Stimulated activated CD8-positive, alpha-beta memory T cell treated with anti-CD3 and anti-CD28 coated beads, Interleukin-12 subunit alpha, Interleukin-12 subunit beta, amount 100 ng/mL, for 24 hours (primary cell): Measurements from ENCODE around the gene PRIMA1.

ENCODE experiments used
- DNase-seq: peaks from one replicate; pipeline ENCODE4 v3.0.0-alpha.2; 2020; ENCODE audit errors: extremely low read depth

Gene PRIMA1

DNA sequence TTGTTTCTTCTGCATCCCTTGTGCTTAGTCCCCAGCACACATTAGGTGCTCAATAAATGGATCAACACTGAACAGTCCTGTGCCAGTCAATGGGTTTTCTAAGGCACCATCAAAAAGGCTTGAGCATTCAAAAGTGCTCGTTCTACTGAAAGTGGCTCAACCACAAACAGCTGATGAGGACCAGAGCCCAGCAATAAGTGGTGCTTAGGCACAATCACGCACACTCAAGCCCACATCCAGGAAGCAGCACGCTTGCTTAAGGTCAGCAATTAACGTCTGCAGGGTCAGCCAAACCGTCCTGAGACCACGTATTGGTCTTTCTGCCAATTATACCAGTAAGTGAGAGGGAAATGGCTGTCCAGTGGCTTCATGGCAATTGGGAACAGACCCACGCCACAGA lies 56.5 kb downstream of the PRIMA1 start:
- DNase-seq = no peak

DNA sequence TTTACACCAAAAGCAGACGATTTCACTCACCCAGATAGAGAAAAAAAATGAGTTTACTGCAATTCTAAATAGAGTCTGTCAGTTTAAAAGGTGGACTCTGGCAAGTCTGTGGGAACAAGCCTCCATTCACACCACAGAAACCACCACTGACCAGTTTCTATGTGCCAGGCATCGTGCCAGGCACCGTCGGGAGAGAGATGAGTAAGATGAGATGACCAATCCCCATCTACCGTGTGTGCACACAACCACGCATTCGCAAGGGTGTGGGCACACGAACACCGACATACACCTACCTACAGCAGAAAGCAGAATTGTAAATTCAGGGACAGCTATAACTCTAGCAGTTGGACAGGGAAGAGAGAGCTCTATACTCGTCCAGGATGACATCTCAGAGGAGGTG lies 58.3 kb downstream of the PRIMA1 start:
- no peak for DNase-seq

DNA sequence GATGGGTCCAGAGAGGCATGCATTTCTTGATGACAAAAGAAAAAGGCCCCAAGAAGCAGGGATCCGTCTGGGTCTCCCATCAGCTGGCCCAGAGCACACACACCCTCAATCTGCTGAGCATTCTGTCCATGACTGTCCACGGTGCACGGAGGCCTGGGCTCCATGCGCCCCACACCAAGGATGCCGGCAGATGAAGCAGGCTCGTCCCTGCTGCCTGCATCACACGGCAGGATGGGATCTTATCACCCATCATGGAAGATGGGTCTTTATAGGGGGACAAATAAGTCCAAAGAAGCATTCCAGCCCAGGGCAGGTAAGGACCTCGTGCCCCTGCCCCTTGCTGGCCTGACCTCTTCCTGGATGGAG lies 59.7 kb downstream of the PRIMA1 start:
- DNase-seq = no peak

DNA sequence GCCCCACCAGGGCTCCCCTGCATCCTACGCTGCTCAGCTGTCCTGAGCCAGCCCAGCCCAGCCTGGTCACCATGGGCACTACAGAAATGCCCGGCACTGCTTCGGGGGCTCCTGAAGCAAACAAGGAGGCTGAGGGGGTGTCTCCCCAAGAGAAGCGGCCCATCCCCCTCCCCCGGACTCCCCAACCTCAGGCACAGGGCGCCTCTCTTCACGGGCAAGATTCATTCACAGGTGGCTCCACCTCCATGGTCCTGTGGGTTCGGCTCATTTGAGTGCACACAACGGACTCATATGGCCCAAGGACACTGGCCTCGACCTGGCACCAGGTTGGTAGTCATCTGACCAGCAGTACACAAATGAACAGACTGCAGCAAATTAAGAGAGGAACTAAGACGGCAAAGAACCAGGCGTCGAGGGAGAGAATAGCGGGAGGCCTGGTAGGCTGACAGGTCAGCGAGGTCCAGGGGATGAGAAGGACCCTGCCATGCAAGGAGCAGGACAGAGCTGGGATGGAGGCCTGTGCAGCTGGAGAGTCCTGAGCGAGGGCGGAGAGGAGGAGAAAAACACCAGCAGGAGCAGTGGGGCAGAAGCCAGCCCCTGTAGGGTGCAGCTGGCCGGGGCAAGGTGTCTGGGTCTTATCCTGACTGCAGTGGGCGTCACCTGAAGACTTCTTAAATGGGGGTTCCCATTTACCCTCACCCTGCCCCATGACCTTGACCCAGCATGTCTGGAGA lies 60.2 kb downstream of the PRIMA1 start:
- DNase-seq = no peak

DNA sequence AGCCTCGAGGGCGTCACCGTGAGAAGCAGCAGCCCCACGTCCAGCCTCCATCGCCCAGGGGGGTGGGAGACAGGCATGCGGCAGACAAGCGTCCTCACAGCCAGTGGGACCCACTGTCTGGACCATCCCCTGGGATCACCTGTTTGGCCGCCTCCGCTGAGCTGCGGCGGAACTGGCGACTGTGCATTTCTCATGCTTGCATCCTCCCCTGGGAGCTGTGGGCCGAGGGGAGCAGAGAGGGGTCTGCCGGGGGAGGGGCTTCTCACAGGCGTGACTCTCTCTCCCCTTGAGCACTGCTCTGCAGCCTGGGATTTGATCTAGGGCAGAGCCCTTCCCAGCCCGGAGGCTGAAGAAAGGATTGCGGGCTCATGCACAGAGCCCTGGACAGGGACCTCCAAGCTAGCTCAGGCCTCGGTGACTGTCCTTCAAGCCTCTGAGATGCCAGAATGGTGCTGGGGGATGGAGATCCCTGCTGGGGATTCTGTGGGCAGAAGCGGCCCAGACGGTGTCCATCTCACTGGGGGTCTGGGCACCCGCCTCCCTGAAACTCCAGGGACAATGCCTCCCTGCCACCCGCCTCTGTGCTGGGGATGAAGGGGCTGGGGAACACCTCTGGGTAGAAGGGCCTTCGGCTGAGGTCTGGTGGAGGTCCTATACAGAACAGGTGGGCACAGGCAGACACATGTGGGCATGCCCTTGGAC lies 61.1 kb downstream of the PRIMA1 start:
- DNase-seq = no peak

DNA sequence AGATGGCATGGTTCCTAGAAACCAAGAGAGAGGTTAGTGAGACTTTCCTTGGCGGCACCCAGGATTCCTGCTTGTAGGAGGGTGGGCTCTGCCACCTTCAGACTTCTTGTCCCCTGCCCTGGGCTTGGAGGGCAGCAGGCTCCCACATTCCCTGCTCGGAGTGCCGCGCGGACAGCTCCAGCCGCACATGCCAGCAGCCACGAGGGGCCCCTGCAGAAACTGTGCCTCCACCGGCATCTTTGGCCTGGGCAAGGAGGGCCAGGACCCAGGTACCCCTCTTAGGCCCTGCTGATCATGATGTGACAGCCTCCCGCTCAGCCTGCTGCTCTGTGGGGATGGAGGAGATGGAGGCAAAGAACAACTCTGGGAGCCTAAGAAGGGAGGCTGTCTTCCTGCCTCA lies 62.3 kb downstream of the PRIMA1 start:
- DNase-seq = no peak

DNA sequence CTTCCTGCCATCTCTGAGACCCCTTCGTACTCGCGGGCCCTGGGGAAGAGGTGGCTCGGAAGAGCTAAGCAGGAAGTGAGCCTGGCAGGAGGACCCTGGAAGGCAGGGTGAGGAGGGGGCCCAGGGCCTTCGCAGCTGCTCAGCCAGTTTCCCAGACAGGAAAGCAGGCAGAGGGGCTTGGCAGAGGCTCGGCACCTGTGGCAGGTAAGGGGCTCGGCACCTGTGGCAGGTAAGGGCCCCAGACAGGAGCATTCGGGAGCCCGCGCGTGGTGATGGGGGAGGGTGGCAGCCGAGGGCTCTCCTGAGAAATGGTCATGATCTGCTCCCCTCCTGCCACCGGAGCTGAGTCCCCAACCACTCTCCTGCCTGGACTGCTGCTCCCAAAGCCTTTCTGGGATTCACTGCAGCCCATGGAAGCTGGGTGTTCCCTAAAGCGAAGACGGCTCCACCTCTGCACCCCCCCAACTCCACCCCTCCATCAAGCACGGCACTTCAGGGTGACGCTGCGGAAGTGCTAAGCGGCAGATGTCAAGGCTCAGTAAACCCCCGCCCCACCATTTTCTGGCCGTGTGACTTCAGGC lies 63.2 kb downstream of the PRIMA1 start:
- DNase-seq = no peak

DNA sequence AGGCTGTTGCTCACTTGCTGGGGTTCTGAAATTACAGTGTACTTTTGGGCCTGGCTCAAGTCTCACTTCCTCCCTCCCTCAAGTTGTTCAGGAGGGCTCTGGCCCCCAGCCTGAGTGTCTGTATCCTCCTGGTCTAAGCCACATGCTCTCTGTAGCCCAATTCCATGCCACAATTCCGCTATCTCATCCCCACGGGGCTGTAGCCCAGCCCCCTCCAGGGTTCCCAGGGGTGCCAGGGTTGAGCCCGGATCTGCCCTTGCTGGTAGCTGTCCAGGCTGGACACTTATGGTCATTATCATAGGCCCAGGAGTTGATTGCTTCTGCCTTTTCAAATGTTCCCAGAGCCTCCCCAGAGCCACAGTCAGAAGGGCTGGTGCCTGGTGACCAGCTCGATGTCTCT lies 65.3 kb downstream of the PRIMA1 start:
- DNase-seq = no peak

DNA sequence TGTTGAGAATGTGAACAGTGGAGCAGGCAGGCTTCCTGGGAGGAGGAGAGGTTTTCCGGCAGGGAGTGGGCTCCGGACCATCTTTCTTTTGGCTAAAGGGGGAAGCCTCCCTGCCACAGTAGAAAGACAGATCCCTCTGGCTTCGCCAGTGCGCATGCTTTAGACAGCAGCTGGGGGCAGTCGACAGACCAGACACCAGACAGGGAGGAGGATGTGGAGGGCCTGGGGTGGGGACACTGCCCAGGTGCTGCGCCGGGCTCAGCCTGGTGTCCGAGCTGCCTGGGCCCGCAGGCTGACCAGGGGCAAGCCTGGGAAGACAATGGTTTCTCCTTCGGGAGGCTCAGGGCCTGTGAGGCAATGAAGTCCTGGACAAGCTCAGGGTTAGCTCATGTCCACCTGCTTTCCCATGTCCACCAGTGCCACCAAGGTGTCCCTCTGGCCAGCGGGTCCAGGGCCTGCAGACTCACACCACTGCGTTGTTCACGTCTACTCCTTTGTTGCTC lies 67.3 kb downstream of the PRIMA1 start:
- DNase-seq = no peak

DNA sequence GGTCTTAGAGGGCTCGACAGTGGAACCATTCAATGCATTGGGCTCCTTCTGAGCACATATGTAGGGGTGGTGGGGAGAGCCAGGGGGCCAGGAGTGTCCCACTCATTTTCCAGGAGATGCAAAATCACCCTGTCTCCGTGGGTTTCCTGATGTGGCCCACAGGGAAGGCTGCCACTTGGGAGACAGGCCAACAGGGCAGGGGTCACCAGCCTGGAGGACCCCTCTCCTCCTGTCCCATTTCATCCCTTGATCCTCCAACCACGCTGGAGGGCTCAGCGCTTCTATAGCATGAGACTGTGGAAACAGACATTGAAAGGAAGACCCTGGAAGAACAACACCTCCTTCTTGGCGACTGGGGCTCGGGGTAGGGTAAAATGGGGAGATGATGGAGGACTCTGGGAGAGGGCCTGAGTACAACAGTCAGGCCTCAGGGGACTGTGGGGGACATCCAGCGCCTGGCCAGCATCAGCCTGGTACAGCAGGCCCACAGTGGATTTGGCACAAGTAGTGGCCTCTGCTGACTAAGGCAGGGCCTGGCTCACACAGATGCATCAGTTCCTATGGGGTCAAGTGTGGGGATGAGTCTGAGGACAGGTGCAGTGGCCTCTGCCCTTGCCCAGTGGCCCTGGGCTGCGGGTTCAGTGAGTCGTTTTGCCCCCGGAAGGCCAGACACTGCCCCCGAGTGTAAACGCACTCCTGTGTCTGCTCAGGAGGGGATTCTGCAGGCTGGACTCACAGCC lies 68.0 kb downstream of the PRIMA1 start:
- DNase-seq = no peak

DNA sequence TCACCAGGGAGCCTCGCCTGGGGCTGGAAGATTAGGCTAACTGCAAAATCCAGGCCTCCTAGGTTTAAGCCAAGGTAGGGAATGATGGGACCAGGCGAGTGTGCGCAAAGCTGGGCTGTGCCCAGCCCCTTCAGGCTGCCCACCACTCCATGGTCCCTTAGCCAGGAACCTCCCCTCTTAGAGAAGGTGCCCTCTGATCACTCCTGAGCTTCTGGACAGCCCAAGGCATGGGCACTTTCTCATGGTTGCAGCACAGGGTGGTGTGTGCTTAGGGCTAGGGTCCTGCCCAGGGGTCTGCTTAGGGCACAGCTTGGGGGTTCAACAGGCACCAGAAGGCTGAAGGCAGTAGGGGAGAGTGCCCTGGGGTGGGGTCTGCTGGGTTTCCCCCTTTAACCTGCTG lies 69.0 kb downstream of the PRIMA1 start:
- DNase-seq = no peak

DNA sequence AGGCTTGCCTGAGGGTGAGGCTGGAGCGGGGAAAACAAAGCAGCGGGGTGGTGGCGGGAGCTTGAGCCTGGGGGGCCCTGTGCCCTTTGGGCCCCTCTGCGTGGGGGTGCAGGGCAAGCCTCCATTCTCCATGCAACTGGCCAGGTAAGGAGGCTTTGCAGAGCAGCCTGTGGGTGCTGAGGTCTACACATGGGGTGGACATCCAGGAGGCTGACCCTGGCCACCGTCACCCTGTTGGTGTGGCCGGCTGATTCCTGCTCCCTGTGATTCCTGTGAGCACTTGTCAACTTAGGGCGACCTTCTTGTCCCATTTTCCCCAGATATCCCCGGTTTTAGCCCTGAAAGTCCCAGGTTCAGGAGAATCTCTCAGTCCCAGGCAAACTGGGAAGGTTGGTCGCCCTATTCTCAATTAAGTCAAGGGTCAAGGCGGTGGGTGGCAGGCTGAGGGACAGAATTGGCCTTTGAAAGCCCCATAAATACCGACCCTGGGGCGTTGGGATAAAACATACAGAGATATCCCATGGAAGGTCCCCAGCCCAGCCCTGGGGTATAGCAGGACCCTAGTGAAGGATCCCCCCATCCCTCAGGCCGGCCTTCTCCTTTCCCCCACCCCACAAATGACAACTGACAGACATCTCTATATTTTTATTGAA lies 70.5 kb downstream of the PRIMA1 start:
- no peak for DNase-seq

DNA sequence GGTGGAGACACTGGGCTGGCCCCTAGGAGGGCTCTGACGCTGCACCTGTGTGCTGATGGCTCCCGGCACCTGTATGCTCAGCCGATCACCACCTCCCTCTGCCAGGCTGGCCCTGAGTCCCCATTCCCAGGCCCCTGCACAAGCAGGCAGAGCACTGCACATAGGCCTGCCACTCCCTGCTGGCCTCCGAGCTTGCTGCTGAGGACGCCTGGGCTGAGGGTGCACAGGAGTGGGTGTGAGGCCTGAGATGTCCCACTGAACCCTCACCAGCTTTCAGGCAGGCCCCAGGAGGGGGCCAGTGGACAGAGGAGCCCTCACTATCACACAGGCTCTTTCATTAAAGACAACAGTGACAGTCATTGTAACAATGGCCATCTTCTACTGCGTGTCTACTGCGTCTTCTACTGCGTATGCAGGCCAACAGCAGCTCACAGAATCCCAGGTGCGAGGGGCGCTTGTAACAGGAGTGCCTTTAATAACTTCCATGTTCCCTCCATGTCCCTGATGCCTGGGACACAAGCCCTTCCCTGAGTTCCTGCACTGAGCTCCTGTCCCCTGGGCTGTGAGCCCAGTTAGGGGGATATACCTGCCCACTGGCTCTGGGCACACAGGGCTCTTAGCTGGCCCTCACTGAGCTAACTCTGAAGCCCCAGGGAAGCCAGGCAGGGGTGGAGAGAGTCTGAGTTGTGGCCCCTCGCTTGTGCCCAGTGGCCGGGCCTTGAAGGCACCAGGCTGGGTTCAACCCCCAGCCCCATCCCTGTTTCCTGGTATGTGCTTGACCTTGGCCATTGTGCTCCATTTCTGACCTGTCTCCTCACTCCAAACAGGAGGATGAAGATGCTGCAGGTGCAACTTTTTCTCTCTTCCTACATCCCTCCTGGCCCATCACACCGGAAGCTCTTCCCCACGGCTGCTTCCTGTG lies 71.3 kb downstream of the PRIMA1 start:
- DNase-seq = no peak

DNA sequence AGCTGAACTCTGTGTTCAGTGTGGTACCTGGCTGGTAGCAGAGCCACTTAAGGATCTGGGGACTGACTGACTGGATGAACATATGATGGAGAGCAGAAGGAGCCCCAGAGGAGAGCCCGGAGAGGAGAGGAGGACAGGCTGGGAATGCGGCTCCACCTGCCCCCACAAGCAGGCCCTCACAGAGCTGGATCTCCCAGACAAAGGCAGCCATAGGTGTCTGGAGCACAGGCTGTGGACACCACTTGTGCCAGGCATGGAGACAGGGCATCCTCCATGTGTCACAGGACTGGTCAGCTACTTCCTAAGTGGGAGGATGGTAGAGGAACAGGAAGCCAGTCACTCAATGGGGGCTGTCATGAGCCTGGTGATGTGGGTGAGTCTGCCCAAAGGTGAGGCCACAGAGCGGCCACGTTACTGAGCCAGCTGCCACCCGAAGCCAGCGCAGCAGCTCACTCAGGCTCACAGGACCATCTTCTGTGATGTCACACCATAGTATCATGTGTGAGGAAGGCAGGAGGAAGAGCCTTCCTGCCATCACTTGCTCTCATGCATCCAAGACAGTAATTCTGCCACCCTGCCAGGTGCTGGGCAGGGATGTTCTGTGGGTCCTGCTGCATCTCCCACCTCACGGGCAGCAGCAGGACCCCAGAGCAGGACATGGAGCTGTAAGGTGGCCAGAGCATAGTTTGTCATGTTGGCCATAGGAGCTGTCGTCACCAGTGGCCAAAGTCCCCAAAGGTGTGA lies 72.1 kb downstream of the PRIMA1 start:
- DNase-seq = no peak

DNA sequence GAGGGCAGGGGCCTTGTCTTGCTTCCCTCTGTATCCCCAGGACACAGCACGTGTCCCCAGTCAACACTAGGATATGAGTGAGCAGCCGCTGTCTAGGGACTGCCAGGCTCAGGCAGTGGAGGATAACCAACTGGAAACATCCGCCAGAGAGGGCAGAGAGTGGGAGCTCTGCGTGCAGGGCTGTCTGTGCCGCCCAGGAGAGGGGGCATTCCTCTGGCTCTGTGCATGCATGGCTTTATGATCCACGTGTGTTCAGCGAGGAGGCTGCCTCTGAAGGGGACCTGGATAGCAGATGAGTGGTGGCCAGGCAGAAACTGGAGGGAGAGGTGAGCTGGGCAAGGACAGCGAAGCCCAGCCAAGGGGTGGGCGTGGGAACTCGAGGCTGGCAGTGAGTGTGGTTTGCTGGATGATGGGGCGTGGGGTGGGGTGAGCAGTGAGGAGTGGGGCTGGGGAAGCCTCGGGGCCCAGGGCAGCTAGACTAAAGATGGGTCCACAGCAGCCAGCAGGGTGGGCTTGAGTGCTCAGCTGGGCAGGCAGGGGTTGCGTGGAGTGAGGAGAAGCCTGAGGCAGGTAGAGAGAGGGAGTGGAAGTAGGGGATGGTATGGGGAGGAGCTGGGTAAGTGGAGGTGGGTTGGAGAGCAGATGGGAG lies 72.9 kb downstream of the PRIMA1 start:
- DNase-seq = no peak

DNA sequence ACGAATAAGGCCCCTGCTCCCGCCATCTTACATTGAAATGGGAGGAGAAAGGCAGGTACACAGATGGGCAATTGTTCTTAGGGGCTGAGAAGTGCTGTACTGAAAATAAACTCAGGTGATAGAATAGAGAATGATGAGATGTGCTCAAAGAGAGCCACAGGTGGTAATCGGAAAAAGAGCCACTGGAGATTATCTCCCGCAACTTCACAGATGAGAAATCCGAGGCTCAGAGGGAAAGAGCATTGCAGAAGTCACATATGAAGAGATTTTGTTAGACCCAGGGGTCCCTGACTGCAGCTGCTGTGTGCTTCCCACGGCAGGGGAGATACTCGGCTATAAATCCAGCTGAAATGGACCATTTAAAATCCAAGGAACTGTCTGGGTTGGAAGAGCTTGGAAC lies 73.7 kb downstream of the PRIMA1 start:
- DNase-seq = no peak

DNA sequence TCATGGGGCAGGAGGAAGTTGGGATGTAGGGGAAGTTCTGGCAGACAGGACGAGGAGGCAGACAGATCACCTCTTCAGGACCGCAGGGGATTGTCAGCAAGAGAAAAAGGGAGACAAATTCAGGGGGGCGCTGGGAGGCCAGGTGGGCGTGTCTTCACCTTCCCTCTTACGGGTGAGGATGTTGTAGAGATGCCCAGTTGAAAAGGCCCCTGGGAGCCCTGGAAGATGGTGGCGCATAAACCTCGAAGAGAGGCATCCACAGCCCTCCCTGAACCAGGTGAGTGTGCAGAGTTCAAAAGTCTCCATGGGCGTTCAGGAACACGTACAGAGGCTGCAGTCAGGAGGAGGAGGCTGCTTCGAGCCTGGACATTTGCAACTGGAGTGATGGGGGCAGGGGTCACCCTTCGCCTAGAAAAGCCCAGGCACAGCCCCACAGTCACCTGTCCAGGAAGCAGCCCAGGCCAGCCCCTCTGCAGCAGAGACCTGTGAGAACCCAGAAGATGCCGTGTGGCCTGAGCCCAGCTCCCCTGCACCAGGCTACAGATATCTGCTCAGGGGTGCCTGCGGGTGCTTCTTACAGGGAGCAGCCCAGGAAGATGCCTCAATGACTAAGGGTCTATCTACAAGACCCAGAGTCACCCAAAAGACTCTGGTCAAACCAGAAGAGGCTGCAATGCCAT lies 74.4 kb downstream of the PRIMA1 start:
- DNase-seq = no peak

DNA sequence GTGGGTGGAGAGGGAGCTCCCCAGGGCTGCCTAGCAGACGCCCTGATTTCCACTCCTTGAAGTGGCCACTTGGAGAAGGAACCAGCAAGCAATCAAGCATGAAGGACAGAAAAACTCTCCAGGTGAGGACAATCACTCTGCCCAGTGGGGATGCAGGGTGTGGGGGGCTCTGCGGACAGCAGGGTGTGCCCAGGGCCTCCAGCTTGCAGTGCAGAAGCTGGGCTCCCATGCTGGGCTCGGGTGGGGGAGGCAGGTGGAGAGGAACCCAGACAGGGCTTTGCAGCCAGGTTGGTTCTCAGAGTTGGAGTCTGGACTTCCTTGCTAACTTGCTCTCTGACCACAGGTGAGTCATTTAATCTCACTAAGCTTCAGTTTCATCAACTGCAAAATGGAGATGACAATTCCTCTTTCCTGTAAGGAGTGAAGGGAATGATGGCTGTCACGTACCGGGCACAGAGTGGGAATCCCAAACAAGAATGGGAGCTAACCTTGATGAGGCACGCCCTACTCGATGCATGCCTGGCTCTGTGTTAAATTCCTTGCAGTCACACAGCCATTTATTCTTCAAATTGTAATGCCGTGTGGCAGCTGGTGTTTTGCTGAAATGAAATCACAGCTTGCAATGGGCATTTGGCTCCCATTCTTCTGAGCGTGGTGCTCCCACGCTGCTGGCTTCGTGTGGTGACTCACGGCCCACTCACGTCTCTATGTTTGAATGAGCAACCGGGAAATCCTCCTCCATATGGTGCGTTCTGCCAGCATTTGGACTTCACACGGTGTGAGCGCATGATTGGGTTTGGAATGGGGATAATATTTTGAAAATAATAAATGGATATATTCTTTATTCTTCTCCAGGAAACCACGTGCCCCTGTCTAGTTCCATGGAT lies 75.2 kb downstream of the PRIMA1 start:
- DNase-seq = no peak
